Caco-2 (cell line): Measurements from ENCODE around the gene BCAS3. TPM values are rescaled to one million over a fixed set of nuclear protein-coding genes. Genes with fewer than 3 reads are reported as not detected.

Experiments used
- BruUV-seq: library from RNA; stranded (reverse); fragments of 400-500 nt; replicated peaks from 2 replicates; lab custom pipeline; 2021; lab: Mats Ljungman, UMichigan
- CTCF ChIA-PET: fragments of 300-600 bp; sonication (Branson Sonifier 250); formaldehyde crosslinking; loops from one replicate; lab custom pipeline; 2022; ENCODE audit warnings: antibody characterized with exemption; lab: Charles Lee
- POLR2A ChIA-PET: fragments of 300-600 bp; sonication (Branson Sonifier 250); formaldehyde crosslinking; loops from one replicate; lab custom pipeline; 2022; ENCODE audit warnings: antibody characterized with exemption; lab: Charles Lee
- DNase-seq, 2 experiments: peaks; one replicate each; pipeline versions ENCODE4 v3.0.0 to v3.0.0-alpha.2; 2020 to 2022
- H3K27me3 ChIP-seq: replicated peaks from 2 replicates; pipeline ENCODE4 v1.6.0; 2011; ENCODE audit warnings: low read length; ENCODE audit not compliant: control insufficient read depth, insufficient read depth
- H3K36me3 ChIP-seq: 2 replicates; pipeline ENCODE4 v1.5.1; 2011; ENCODE audit warnings: low read length; ENCODE audit not compliant: control insufficient read depth, insufficient read depth
- H3K4me1 ChIP-seq: fragments of 250-450 bp; sonication (Bioruptor Pico); 2 replicates; pipeline ENCODE4 v1.5.1; 2020; ENCODE audit warnings: mild to moderate bottlenecking
- H3K4me3 ChIP-seq: 2 replicates; pipeline ENCODE4 v1.5.1; 2011; ENCODE audit warnings: low read depth, mild to moderate bottlenecking, control low read depth, low read length
- H3K9me3 ChIP-seq: fragments of 250-450 bp; sonication (Bioruptor Pico); 2 replicates; pipeline ENCODE4 v1.5.1; 2020; ENCODE audit warnings: mild to moderate bottlenecking, moderate library complexity
- H3K27ac Mint-ChIP-seq: one replicate; pipeline ENCODE4 v1.8.0; 2022; ENCODE audit warnings: mixed read lengths; ENCODE audit not compliant: unreplicated experiment
- H3K27me3 Mint-ChIP-seq: one replicate; pipeline ENCODE4 v1.8.0; 2022; ENCODE audit warnings: mixed read lengths; ENCODE audit not compliant: insufficient read depth, unreplicated experiment
- H3K36me3 Mint-ChIP-seq: one replicate; pipeline ENCODE4 v1.8.0; 2022; ENCODE audit warnings: mild to moderate bottlenecking, mixed read lengths; ENCODE audit not compliant: insufficient read depth, unreplicated experiment
- H3K4me1 Mint-ChIP-seq: one replicate; pipeline ENCODE4 v1.8.0; 2022; ENCODE audit warnings: low read depth, mixed read lengths; ENCODE audit not compliant: unreplicated experiment
- H3K4me3 Mint-ChIP-seq: one replicate; pipeline ENCODE4 v1.8.0; 2022; ENCODE audit warnings: mild to moderate bottlenecking, moderate library complexity, mixed read lengths; ENCODE audit not compliant: unreplicated experiment
- H3K9me3 Mint-ChIP-seq: one replicate; pipeline ENCODE4 v1.8.0; 2022; ENCODE audit warnings: mixed read lengths; ENCODE audit not compliant: unreplicated experiment
- intact Hi-C: fragments of 100-400 bp; cut with micrococcal nuclease; formaldehyde crosslinking; loops from one replicate; pipeline ENCODE4 v1.10.0; 2022; ENCODE audit not compliant: unreplicated experiment
- total RNA-seq: library from RNA; stranded (reverse); gene quantifications from 2 replicates; pipeline ENCODE4 v1.2.3, GENCODE V29; 2022
- TF ChIP-seq, protein P1 (sequence below), 2 experiments: fragments of 200-600 bp in 1 of 2; IDR thresholded peaks; 1 replicate in 1 of 2; 2 replicates in 1 of 2; pipeline versions ENCODE4 v1.5.1 to v1.8.0; 2011 to 2022; ENCODE audit warnings: antibody characterized with exemption in 1 of 2, control low read depth in 1 of 2, inconsistent platforms in 1 of 2, low read depth in 1 of 2, low read length in 1 of 2, mild to moderate bottlenecking in 1 of 2, moderate library complexity in 1 of 2; ENCODE audit not compliant: insufficient read depth in 1 of 2, severe bottlenecking in 1 of 2, unreplicated experiment in 1 of 2

BCAS3 gene
- total RNA-seq, 1 experiment from 2014 or later, result 44.1 TPM

DNA sequence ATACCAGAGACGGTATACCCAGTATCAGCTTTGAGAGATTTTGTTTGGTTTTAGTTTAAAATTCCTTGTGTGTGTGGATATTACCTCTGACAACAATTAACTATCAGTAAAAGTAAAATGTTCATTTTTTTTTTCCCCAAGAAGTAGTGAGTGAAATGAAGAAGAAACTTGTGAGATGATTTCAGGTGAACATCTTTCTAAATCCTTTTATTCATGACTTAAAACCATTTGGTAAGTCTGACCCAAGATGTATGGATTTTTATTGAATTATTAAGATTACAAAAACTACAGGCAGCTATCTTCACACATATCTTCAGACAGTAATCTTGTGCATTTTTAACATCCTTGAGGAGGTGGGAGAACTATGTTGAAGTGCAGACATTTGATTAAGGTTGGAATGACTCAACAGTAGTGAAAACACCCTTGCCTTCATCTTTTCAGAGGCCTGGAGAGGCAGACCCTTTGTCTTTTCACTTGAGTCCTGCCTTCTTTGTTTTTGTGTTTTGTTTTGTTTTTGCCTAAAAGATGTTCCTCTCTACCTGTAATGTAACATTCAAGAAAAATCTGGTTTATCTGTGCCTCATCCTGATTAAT, 481.7 kb downstream of the BCAS3 start:
- H3K36me3 ChIP-seq, result no peaks in the 10 kb centered on the region
- Mint-ChIP-seq H3K4me1 (peaks cover 34% of the 10 kb centered on the region), H3K4me3 (no peak overlapping the region), H3K36me3 (peaks cover 3% of the 10 kb centered on the region), H3K27me3 (no peaks in the 10 kb centered on the region), H3K27ac (no peak overlapping the region), H3K9me3 (peaks cover 3% of the 10 kb centered on the region)
- no peak overlapping the region for H3K4me3 ChIP-seq
- BruUV-seq, result no TSS peak
- DNase-seq, result no peak
- TF ChIP-seq, protein P1, sequence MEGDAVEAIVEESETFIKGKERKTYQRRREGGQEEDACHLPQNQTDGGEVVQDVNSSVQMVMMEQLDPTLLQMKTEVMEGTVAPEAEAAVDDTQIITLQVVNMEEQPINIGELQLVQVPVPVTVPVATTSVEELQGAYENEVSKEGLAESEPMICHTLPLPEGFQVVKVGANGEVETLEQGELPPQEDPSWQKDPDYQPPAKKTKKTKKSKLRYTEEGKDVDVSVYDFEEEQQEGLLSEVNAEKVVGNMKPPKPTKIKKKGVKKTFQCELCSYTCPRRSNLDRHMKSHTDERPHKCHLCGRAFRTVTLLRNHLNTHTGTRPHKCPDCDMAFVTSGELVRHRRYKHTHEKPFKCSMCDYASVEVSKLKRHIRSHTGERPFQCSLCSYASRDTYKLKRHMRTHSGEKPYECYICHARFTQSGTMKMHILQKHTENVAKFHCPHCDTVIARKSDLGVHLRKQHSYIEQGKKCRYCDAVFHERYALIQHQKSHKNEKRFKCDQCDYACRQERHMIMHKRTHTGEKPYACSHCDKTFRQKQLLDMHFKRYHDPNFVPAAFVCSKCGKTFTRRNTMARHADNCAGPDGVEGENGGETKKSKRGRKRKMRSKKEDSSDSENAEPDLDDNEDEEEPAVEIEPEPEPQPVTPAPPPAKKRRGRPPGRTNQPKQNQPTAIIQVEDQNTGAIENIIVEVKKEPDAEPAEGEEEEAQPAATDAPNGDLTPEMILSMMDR (IDR thresholded peaks at IDR 0.05; ENCODE audit: insufficient read depth in 1 of 2, low read depth in 1 of 2, low read length in 1 of 2, severe bottlenecking in 1 of 2, unreplicated experiment in 1 of 2), result no peak
- intact Hi-C loops, result loop anchor here (10.0 kb wide), 1 partner anchor 75 kb away; no protein-coding TSS in a partner anchor
- ChIA-PET CTCF (no interaction called here), POLR2A (no interaction called here)
- peaks cover 25% of the 10 kb centered on the region for H3K4me1 ChIP-seq
- no peaks in the 10 kb centered on the region for H3K27me3 ChIP-seq
- H3K9me3 ChIP-seq, result no peaks in the 10 kb centered on the region

GRCh38 chr17:61160204-61160603, 482.6 kb downstream of the BCAS3 start:
- Mint-ChIP-seq H3K27ac (no peak overlapping the region), H3K4me1 (peaks cover 34% of the 10 kb centered on the region)
- CTCF ChIA-PET, result no interaction called here

GRCh38 chr17:61160789-61161445, 483.3 kb downstream of the BCAS3 start:
- Histone ChIP-seq H3K4me3 (no peak overlapping the region), H3K4me1 (peaks cover 16% of the 10 kb centered on the region), H3K36me3 (no peaks in the 10 kb centered on the region), H3K9me3 (no peaks in the 10 kb centered on the region), H3K27me3 (no peaks in the 10 kb centered on the region)
- CTCF ChIA-PET, result no interaction called here
- POLR2A ChIA-PET, result no interaction called here
- Mint-ChIP-seq H3K27me3 (no peaks in the 10 kb centered on the region), H3K4me1 (peaks cover 31% of the 10 kb centered on the region), H3K9me3 (peaks cover 9% of the 10 kb centered on the region), H3K27ac (no peak overlapping the region), H3K36me3 (peaks cover 5% of the 10 kb centered on the region), H3K4me3 (no peak overlapping the region)
- no peak for DNase-seq
- TF ChIP-seq, protein P1 (IDR thresholded peaks at IDR 0.05; ENCODE audit: insufficient read depth in 1 of 2, low read depth in 1 of 2, low read length in 1 of 2, severe bottlenecking in 1 of 2, unreplicated experiment in 1 of 2), result no peak
- intact Hi-C loops, result no loop called here
- no TSS peak for BruUV-seq

More at GRCh38 chr17:61160204-61160603, 482.6 kb downstream of the BCAS3 start:
- H3K9me3 Mint-ChIP-seq, result peaks cover 9% of the 10 kb centered on the region
- DNase-seq, result no peak
- intact Hi-C loops, result no loop called here
- H3K4me3 ChIP-seq, result no peak overlapping the region
- peaks cover 5% of the 10 kb centered on the region for H3K36me3 Mint-ChIP-seq
- H3K4me3 Mint-ChIP-seq, result no peak overlapping the region
- H3K36me3 ChIP-seq, result no peaks in the 10 kb centered on the region
- POLR2A ChIA-PET, result no interaction called here
- H3K27me3 ChIP-seq, result no peaks in the 10 kb centered on the region
- H3K4me1 ChIP-seq, result peaks cover 23% of the 10 kb centered on the region
- TF ChIP-seq, protein P1 (IDR thresholded peaks at IDR 0.05; ENCODE audit: insufficient read depth in 1 of 2, low read depth in 1 of 2, low read length in 1 of 2, severe bottlenecking in 1 of 2, unreplicated experiment in 1 of 2), result no peak
- BruUV-seq, result no TSS peak
- no peaks in the 10 kb centered on the region for H3K9me3 ChIP-seq
- H3K27me3 Mint-ChIP-seq, result no peaks in the 10 kb centered on the region
